MM.1S (cell line): ENCODE data around the gene PRPF31.

Source experiments
- DNase-seq: peaks from one replicate; pipeline ENCODE4 v3.0.0-alpha.2; 2015
- H2AFZ ChIP-seq: fragments of 300-600 bp; sonication (generic); 2 replicates; pipeline ENCODE4 v1.6.0; 2016; ENCODE audit warnings: antibody characterized with exemption, low read length
- H3F3A ChIP-seq: fragments of 300-600 bp; sonication (generic); 2 replicates; pipeline ENCODE4 v1.6.1; 2016; ENCODE audit warnings: mild to moderate bottlenecking, antibody characterized with exemption, low read length, moderate library complexity, mixed read lengths; ENCODE audit not compliant: insufficient read depth
- H3K27ac ChIP-seq: fragments of 300-600 bp; sonication (generic); 2 replicates; pipeline ENCODE4 v1.5.1; 2016; ENCODE audit warnings: mild to moderate bottlenecking, low read length
- H3K27me3 ChIP-seq: fragments of 300-600 bp; sonication (generic); replicated peaks from 2 replicates; pipeline ENCODE4 v1.6.0; 2016; ENCODE audit warnings: low read length; ENCODE audit not compliant: insufficient read depth
- H3K36me3 ChIP-seq: fragments of 300-600 bp; sonication (generic); replicated peaks from 2 replicates; pipeline ENCODE4 v1.6.1; 2016; ENCODE audit warnings: mild to moderate bottlenecking, low read length, mixed read lengths; ENCODE audit not compliant: insufficient read depth
- H3K4me1 ChIP-seq: fragments of 300-600 bp; sonication (generic); 2 replicates; pipeline ENCODE4 v1.6.1; 2016; ENCODE audit warnings: low read length, mixed read lengths
- H3K4me2 ChIP-seq: fragments of 300-600 bp; sonication (generic); 2 replicates; pipeline ENCODE4 v1.6.0; 2016; ENCODE audit warnings: low read depth, low read length
- H3K4me3 ChIP-seq: fragments of 300-600 bp; sonication (generic); 2 replicates; pipeline ENCODE4 v1.5.1; 2016; ENCODE audit warnings: low read length, mixed read lengths
- H3K79me2 ChIP-seq: fragments of 300-600 bp; sonication (generic); 2 replicates; pipeline ENCODE4 v1.6.1; 2016; ENCODE audit warnings: mixed run types, low read length, mixed read lengths
- H3K9ac ChIP-seq: fragments of 300-600 bp; sonication (generic); 2 replicates; pipeline ENCODE4 v1.6.1; 2016; ENCODE audit warnings: low read length, mixed read lengths
- H3K9me2 ChIP-seq: fragments of 300-600 bp; sonication (generic); replicated peaks from 2 replicates; pipeline ENCODE4 v1.6.1; 2016; ENCODE audit warnings: mild to moderate bottlenecking, low read length, mixed read lengths; ENCODE audit not compliant: insufficient read depth
- H3K9me3 ChIP-seq: fragments of 300-600 bp; sonication (generic); replicated peaks from 2 replicates; pipeline ENCODE4 v1.6.1; 2016; ENCODE audit warnings: mild to moderate bottlenecking, low read length, mixed read lengths; ENCODE audit not compliant: insufficient read depth
- H4K20me1 ChIP-seq: fragments of 300-600 bp; sonication (generic); 2 replicates; pipeline ENCODE4 v1.6.1; 2016; ENCODE audit warnings: mild to moderate bottlenecking, low read length, moderate library complexity, mixed read lengths; ENCODE audit not compliant: insufficient read depth
- CTCF ChIP-seq: fragments of 300-600 bp; sonication (generic); IDR thresholded peaks from 2 replicates; pipeline ENCODE4 v1.5.1; 2016; ENCODE audit warnings: antibody characterized with exemption, low read length, mixed read lengths
- EZH2 ChIP-seq: fragments of 300-600 bp; sonication (generic); optimal IDR thresholded peaks from 2 replicates; pipeline ENCODE3; 2017; ENCODE audit warnings: low read depth, mild to moderate bottlenecking, antibody characterized with exemption, low read length, mixed read lengths
- EZH2phosphoT487 ChIP-seq: fragments of 300-600 bp; sonication (generic); IDR thresholded peaks from 2 replicates; pipeline ENCODE4 v1.6.1; 2018; ENCODE audit warnings: antibody characterized with exemption, low read length

The PRPF31 gene

GRCh38 chr19:54145541-54146158, 30.1 kb downstream of the PRPF31 start:
- H3K9me3 ChIP-seq = no peaks in the 10 kb centered on the region
- no peak overlapping the region for H3K9ac ChIP-seq
- H4K20me1 ChIP-seq = peaks cover 9% of the 10 kb centered on the region; the same call in 1 of the 2 replicates
- H2AFZ ChIP-seq = no peak overlapping the region
- no peaks in the 10 kb centered on the region for H3K4me1 ChIP-seq
- H3K79me2 ChIP-seq = peaks cover 38% of the 10 kb centered on the region
- no peak overlapping the region for H3K4me3 ChIP-seq
- H3K27me3 ChIP-seq = no peaks in the 10 kb centered on the region
- DNase-seq = no peak
- H3K9me2 ChIP-seq = no peaks in the 10 kb centered on the region
- H3K4me2 ChIP-seq = no peak overlapping the region
- H3K36me3 ChIP-seq = peaks cover 10% of the 10 kb centered on the region
- no peak overlapping the region for H3K27ac ChIP-seq
- no peaks in the 10 kb centered on the region for H3F3A ChIP-seq
- no peak for TF ChIP-seq EZH2phosphoT487
- TF ChIP-seq CTCF = no peak

- peaks cover 18% of the 10 kb centered on the region for H3K79me2 ChIP-seq
- peaks cover 10% of the 10 kb centered on the region for H3K36me3 ChIP-seq
Observed at GRCh38 chr19:54147676-54148075, 32.1 kb downstream of the PRPF31 start.

GRCh38 chr19:54148158-54148557, 32.6 kb downstream of the PRPF31 start:
- Histone ChIP-seq H4K20me1 (no peaks in the 10 kb centered on the region), H3K4me1 (no peaks in the 10 kb centered on the region), H3K9me2 (no peaks in the 10 kb centered on the region), H3K36me3 (peaks cover 10% of the 10 kb centered on the region), H3K4me3 (no peak overlapping the region), H3K27me3 (no peaks in the 10 kb centered on the region), H3K27ac (no peak overlapping the region), H3F3A (0 out of 2 replicates have a peak, but pooled peaks cover under 1% of the 10 kb centered on the region), H3K9ac (no peak overlapping the region), H3K79me2 (peaks cover 13% of the 10 kb centered on the region), H2AFZ (no peak overlapping the region), H3K9me3 (no peaks in the 10 kb centered on the region), H3K4me2 (no peak overlapping the region)
- TF ChIP-seq CTCF = no peak
- TF ChIP-seq EZH2phosphoT487 = no peak
- TF ChIP-seq EZH2 = no peak
- no peak for DNase-seq

More at GRCh38 chr19:54147676-54148075, 32.1 kb downstream of the PRPF31 start:
- Histone ChIP-seq H3K27ac (no peak overlapping the region), H3F3A (no peaks in the 10 kb centered on the region), H3K9ac (no peak overlapping the region), H3K9me2 (no peaks in the 10 kb centered on the region), H3K4me1 (no peaks in the 10 kb centered on the region), H3K9me3 (no peaks in the 10 kb centered on the region), H2AFZ (no peak overlapping the region), H3K4me2 (no peak overlapping the region), H3K4me3 (no peak overlapping the region), H4K20me1 (0 out of 2 replicates have a peak, but pooled peaks cover under 1% of the 10 kb centered on the region), H3K27me3 (no peaks in the 10 kb centered on the region)
- TF ChIP-seq CTCF (no peak), EZH2phosphoT487 (no peak), EZH2 (no peak)
- DNase-seq = no peak
